HS-27A (cell line): ENCODE data around the gene UBE2E2.

Source experiments
- DNase-seq: peaks from one replicate; pipeline ENCODE4 v3.0.0-alpha.2; 2012; ENCODE audit warnings: low read depth, missing footprints

UBE2E2 gene

DNA sequence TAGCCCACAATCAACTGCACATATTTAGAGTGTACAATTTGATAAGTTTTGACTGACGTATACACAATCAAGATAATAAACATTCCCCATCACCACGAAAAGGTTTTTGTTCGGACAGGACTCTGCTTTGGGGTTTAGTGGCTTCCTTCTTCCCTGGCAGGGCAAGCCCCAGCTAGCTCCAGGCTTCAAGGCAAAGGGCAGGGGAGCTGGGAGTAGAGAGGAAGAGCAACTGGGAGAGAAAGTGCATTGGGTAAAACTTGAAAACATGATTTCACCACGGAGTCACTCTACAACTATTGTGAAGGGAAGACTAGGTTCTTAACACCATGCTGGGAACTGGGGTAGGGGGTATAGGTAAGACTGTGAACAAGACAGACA, 417.5 kb downstream of the UBE2E2 start:
- no peak for DNase-seq

DNA sequence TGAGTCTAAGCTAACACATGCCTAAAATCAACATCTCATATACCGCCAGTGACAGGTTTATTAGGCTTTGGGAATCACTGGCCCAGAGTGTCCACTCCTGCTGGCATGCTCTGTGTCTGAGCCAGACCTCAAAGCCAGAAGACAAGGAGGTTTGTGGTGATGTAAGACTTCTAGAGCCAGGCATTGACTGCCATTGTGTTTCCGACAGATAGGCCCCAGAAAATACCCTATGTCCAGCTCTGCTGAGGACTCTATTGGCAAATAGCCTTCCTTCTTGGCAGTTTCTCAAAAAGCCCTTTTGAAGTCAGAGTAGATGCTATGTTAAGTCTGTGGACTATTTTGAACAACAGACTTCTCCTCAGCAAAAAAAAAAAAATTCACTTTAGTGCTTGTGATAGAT, 420.7 kb downstream of the UBE2E2 start:
- DNase-seq: no peak

DNA sequence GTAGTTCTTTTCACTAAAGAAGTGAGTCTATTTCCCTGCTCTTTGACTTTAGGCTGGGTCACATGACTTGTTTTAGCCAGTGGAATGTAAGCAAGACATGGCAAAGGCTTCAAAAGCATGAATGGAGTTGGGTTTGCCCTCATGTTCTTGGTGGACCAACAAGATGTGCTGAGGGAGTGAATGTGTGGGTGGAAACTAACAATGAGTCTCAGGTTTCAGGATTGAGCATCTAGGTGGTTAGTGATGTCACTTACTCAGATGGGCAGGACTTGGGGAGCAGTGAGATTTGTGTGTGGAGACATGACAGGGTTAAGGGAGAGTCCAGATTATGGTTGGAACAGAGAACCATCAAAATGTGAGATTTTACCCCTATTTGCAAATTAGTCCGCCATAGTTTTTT, 421.2 kb downstream of the UBE2E2 start:
- no peak for DNase-seq

DNA sequence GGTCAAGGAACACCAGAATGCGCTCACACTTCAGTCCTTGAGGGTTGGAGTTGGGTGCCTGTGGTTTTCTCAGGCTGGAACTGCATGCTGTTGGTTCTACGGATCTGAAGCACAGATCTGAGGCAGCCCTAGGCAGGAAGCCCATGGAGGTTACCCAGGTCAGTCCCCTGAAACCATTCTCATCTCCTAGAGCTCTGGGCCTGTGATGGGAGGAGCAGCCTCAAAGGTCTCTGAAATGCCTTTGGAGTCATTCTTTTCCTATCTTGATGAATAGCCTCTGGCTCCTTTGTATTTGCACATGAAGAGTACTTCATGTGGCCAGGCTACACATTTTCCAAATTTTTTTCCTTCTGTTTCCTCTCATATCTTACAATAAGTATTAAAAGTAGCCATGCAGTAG, 423.3 kb downstream of the UBE2E2 start:
- no peak for DNase-seq

DNA sequence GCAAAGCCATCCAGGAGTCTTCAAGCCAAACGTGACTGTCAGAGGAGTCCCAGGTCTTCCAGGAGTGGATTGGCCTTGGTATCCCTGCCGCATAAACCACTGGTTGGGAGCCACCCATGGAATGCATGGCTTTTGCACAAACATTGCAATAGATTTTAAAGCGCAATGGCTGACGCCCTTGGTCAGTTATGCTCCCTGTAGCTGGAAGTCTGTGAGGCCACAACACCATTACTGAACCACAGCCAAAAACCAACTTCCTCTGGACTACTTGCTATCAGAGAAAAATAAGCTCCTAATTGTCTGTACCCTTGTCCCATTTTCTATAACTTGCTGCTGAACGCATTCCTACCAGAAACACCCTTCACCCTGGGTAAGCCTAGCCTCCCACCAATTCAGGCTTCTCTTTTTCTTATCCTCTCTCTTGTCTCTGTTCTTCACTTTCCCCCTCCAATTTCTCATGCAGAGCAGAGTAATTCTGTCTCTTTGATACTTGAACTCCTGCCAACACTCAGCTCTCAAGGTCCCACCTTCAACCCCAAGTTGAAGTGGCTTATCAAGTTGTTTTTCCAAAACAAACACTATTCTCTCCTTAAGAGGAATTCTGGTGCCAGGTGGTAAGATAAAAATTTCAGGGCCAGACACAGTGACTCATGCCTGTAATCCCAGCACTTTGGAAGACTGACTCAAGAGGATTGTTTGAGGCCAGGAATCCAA, 426.2 kb downstream of the UBE2E2 start:
- DNase-seq: peak; percentile 73

DNA sequence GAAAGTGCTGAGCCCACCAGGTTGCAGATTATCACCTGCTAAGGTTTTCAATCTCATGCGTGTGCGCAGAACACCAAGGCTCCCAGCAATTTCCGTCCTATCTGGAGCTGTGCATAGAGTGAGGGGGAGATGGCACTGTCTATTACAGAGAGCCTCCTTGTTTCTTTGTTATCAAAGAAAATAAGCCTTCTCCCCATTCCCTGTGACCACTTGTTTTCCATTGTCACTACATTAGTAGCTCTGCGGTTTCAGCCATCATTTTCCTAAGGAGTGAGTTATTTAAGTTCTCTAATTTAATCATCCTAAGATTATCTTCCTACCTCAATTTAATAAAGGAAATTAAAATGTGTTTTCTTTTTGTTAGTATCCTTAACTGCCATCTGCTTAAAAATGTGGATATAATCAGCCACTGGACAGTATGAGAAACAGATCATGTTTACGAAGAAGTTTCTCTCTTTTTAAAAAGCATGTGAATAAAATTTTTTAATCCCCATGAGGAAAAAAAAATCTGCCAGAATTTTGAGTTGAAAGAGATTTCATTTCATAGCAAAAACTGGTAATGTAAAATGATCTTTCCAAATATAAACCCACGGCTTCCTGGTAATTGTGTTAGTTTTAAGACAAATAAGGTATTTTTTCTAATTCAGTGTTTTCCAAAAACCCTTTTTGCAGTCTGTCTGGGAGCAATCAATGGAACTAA, 430.3 kb downstream of the UBE2E2 start:
- no peak for DNase-seq

DNA sequence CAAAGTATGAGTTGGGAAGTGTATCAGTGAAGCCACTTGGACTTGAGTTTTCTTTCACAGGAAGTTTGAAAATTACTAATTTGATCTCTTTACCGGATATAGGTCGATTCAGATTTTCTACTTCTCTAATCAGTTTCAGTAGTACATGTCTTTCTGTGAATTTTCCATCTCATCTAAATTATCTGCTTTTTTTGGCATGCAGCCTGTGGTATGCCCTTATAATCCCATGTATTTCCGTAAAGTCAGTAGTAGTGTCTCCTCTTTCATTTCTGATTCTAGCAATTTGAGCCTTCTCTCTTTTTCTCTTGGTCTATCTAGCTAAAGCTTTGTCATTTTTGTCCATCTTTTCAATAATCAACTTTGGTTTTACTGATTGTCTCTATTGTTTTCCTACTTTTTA, 434.2 kb downstream of the UBE2E2 start:
- no peak for DNase-seq

DNA sequence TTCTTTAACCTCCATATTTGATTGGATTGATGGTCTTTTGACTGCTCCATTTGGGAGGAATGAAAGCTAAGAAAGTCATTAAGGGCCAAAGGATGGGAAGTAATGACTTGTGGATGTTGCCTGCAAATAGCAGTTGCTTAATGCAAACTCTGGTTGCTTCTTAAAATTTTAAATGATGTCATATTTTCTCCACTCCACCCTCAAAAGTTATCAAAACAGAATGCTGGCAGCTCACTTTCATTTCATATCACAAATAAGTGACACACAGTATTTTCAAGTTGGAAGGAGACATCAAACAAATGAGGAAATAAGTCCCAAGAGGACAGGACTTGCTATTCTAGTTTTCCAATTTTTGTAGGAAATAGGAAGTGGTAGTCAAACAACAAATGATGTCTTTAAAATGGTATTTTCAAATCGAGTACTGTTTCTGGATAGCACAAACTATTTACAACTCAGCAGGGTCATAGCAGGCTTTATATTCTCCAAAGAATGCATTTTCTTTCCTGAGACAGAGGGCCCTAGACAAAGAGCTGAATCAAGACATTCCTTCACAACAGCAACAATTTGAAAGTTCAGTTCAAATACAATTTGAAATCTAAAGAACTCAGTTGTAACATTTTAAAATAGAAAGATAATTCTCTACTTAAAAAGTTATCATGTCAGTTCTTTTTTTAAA, 437.5 kb downstream of the UBE2E2 start:
- no peak for DNase-seq
